Stimulated activated naive CD4-positive, alpha-beta T cell (primary cell): ENCODE data around the gene SUPT6H.

Experiments
- DNase-seq, 6 experiments: peaks; one replicate each; lab custom pipeline; 2025; lab: John Stamatoyannopoulos, UW

Gene SUPT6H

GRCh38 chr17:28737770-28738679 lies 76.0 kb downstream of the SUPT6H start:
- DNase-seq = no peak

DNA sequence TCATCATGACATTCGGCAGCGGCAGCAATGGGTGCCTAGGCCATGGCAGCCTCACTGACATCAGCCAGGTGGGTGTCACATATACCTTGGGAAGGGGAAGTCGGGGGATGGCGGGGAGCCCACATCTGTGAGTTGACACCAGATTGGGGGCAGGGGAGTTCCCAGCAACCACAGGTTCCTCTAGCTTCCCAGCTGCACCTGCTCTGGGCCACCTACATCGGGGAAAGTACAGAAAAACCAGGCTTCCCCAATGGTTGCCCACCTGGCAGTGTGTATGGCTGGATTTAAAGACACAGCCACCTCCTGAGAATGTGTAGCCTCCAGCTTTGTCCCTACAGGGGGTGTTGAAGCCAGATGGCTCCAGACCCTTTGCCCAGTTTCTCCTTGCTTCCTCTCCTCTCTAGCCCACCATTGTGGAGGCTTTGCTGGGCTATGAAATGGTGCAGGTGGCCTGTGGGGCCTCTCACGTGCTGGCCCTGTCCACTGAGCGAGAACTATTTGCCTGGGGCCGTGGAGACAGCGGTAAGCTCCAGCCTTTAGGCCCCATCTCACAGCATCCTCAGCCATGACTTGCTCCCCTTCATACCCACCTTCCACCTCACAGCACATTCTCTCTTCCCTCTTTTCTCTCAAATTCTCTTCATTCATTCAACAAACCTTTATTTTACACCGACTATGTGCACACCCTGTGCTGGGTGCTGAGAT lies 76.8 kb downstream of the SUPT6H start:
- DNase-seq = peak in 4 of 6 experiments; percentile 8 to 37 (median 17)

GRCh38 chr17:28740406-28741357 lies 78.7 kb downstream of the SUPT6H start:
- DNase-seq = no peak

DNA sequence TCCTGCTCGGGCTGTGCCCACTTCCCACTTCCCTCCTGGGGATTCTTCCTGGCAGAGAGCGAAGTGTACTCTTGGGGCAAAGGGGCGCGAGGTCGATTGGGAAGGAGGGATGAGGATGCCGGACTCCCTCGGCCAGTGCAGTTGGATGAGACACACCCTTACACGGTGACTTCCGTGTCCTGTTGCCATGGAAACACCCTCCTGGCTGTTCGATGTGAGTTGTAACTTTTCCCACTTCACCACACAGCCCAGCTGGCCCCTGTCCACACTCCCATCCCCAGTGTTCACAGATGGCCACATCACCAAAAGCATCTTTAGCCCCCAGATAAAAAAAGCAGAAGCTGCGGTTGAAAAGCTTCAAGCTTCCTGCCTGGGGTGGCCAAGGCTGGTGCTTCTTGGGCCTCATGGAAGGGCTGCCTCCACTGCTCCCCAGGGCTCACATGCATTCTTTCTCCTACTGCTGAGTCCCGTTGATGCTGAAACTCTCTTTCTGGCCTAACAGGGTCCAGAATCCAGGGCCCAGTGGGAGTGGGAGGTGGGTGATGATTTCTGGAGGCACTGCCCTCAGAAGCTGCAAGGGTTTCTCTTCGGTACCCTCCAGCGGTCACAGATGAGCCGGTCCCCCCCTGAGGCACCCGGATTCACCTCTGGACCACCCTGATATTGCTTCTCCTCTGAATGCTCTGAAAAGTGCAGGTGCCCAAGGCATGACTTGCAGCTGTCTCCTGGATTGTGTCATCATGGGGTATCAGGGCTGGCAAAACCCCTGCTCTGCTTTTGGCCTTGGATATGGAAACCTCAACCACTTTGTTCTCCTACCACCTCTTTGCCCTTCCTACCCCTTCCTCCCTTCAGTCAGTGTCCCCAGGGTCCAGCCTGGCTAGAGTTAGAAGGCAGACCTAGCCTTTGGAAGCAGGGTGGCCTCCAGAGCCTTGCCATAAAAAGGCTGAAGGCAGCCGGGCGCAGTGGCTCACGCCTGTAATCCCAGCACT lies 79.6 kb downstream of the SUPT6H start:
- no peak for DNase-seq

GRCh38 chr17:28743243-28744103 lies 81.5 kb downstream of the SUPT6H start, which contains the start of gene TRAF4:
Gene TRAF4, plus strand, starts transcription at chr17:28744011. Its CDS starts 102 bp downstream, at chr17:28744113.
- DNase-seq = peak; percentile 42 to 83 (median 70)

DNA sequence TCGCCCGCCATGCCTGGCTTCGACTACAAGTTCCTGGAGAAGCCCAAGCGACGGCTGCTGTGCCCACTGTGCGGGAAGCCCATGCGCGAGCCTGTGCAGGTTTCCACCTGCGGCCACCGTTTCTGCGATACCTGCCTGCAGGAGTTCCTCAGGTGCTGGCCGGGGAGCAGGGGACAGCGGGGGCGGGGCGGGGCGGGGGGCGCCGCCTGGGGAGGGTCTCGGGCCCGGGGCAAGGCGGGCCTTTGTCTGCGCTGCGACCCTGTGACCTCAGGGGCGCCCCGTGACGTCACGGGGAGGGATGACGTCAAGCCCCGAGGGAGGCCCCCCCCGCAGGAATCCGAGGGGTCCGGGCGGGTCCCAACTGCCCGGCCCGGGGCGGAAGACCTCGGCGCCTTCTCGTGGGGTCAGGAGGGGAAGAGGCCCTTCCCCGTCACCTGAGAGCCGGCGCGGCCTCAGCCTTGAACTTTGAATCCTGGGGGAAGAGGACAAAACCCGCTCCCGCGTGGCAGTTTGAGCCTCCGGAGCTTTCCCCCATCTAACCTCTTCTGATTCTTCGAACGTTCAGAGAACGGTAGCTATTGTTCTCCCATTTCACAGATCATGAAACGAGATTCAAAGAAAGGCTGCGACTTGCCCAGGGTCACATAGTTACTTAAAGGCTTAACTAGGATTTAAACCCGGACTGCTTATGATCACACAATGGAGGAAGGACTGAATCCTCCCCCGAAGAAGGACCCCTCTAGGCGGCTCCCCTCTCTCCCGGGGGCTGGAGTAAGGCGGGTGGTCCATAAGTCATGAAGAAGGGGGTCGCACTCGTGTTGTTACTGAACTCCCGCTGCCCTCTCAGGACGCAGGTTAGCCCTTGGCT lies 82.3 kb downstream of the SUPT6H start:
- DNase-seq = peak; percentile 42 to 83 (median 64)

DNA sequence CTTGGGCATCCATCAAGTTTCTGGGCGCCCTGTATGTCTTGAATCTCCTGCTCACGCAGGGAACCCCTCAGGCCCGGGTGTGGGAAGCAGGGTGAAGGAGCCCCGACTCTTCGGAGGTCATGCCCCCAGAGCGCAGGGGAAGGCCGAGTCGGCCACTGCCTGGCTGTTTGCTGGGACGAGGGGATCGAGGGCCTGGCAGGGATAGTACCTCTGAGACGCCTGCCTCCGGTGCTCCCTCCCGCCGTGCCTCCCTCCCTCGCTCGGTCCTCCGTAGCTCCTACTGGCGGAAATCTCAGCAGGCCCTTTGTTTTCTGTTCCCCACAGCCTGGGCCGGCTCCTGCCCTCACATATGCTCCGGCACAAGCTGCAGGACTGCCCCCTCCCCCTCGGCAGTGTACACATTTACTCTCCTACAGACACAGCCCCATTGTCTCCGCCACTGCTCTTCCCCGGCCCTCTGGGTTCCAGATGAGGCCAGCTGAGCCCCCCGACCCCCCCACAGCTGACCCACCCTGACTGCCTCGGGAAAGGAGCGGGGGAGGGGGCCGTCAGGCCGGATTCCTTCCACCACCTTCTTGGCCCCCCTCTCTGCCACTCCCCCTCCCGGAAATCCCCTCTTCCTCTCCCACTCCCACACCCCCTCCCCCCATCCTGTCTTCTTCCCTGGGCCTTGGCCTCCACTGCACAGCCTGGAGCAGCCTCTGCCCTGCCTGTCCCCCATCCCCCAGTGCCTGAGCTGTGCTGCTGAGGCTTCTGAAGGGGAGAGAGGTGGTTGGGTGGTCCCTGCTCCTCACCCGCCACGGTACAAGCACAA lies 83.2 kb downstream of the SUPT6H start:
- DNase-seq = peak in 5 of 6 experiments; percentile 12 to 60 (median 46)

DNA sequence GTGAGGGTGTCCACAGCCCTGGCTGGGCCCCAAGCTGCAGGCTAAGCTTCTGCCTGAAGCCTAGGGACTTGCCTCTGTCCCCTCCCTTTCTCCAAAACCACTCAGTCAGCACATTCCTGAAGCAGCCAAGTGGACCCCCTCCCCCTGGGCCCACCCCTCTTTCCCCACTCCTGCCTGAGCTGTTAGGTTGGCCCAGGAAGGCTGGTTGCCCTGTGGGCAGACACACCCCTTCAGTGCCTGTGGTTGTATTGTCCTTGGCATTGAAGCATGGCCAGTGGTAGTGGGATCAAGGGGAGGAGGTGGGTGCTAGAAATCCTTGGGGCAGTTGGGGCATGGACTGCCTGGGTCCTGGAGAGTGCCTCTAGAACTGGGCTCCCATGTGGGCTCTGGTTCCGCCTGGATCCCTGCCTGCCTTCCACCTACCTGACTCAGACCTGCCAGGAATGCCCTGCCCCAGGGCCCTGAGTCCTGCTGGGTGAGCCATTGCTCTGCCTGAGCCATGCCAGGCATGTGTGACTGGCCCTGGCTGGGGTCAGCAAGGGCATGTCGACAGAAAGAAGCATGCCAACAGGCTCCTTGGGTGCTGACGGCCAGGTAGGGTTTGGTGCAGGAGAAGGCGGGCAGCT lies 83.9 kb downstream of the SUPT6H start:
- DNase-seq = no peak

- DNase-seq = no peak
Observed at GRCh38 chr17:28746611-28747050, 84.6 kb downstream of the SUPT6H start.

DNA sequence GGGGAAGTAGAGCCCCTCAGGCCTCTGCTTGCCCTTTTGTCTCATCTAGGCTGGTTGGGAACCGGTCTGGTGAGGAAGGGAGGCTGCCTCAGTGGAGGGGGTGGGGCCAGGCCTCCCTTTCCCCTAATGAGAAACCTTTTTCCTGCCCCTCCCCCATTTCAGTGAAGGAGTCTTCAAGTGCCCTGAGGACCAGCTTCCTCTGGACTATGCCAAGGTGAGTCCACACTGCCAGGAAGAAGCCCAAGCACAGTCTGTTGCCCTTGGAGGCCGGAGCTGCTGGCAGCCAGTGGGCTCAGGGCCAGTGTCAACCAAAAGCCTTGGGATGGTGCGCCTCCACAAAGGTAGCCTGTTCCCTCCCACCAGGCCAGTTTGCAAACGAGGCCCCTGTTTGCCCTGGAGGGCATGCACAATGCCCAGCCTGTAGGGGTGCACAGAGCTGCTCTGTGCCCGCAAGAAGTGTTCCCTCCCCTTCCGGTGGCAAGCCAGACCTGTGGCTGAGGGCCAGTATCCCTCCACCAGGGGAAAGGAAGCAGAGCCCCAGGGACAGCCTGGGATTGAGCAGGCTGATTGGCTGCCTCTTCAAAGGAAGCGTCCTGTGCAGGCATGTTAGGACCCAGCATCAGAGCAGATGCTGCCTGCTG lies 85.2 kb downstream of the SUPT6H start:
- DNase-seq = no peak

DNA sequence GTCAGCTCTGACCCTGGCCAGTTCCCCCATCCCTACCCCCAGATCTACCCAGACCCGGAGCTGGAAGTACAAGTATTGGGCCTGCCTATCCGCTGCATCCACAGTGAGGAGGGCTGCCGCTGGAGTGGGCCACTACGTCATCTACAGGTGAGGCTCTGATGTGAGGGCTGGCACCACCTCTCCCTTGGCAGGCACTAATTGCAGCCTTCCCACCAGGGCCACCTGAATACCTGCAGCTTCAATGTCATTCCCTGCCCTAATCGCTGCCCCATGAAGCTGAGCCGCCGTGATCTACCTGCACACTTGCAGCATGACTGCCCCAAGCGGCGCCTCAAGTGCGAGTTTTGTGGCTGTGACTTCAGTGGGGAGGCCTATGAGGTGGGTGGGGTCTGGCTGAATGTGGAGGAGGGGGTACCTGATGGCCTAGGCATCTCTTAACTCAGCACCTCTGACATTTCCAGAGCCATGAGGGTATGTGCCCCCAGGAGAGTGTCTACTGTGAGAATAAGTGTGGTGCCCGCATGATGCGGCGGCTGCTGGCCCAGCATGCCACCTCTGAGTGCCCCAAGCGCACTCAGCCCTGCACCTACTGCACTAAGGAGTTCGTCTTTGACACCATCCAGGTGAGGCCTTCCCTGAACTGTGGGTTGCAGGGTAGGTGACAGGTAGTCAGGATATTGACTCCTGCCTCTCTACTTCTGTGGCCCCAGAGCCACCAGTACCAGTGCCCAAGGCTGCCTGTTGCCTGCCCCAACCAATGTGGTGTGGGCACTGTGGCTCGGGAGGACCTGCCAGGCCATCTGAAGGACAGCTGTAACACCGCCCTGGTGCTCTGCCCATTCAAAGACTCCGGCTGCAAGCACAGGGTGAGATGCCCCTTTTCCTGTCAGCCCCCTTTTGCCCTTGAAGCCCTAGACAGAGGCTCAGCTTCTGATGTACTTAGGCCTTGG lies 86.1 kb downstream of the SUPT6H start:
- DNase-seq = no peak

DNA sequence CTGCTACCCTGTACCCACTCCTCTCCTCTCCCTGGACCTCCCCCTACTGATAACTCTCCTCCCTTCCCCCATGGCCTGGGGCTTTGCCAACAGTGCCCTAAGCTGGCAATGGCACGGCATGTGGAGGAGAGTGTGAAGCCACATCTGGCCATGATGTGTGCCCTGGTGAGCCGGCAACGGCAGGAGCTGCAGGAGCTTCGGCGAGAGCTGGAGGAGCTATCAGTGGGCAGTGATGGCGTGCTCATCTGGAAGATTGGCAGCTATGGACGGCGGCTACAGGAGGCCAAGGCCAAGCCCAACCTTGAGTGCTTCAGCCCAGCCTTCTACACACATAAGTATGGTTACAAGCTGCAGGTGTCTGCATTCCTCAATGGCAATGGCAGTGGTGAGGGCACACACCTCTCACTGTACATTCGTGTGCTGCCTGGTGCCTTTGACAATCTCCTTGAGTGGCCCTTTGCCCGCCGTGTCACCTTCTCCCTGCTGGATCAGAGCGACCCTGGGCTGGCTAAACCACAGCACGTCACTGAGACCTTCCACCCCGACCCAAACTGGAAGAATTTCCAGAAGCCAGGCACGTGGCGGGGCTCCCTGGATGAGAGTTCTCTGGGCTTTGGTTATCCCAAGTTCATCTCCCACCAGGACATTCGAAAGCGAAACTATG lies 87.0 kb downstream of the SUPT6H start:
- peak in 1 of 6 experiments; percentile 11 for DNase-seq

DNA sequence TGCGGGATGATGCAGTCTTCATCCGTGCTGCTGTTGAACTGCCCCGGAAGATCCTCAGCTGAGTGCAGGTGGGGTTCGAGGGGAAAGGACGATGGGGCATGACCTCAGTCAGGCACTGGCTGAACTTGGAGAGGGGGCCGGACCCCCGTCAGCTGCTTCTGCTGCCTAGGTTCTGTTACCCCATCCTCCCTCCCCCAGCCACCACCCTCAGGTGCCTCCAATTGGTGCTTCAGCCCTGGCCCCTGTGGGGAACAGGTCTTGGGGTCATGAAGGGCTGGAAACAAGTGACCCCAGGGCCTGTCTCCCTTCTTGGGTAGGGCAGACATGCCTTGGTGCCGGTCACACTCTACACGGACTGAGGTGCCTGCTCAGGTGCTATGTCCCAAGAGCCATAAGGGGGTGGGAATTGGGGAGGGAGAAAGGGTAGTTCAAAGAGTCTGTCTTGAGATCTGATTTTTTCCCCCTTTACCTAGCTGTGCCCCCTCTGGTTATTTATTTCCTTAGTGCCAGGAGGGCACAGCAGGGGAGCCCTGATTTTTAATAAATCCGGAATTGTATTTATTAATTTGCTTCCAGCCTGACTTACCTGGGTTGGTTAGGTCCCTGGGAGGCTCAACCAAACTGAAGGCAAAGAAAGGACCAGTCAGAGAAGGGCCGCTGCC lies 87.6 kb downstream of the SUPT6H start:
- no peak for DNase-seq
